ENCODE measurements around the gene ETV3L. TPM values are rescaled to one million over a fixed set of nuclear protein-coding genes. Genes with fewer than 3 reads are reported as not detected.

Gene ETV3L
- total and polyA plus RNA-seq, 2 experiments from 2014 or later: not detected

DNA sequence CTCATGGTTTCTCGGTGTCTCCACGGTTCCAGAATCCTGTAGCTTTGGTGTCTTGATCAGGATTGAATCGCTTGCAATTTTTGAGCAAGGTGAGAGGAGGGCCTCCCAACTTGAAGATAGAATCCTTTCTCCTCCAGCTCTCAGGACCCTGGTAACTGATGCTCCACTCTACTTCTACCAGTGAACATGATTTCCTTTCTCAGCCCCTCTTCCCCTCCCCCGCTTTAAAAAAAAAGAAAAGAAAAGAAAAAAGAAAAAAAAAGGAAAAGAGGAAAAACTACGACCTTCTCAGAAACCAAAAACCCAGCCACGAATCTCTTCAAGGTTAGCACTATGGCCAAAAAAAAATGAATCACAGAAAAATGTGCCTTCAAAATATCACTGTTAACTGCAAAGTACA is 55.3 kb downstream of the ETV3L start:
- WGBS (ENCODE audit: low lambda C conversion rate, missing lambda C conversion rate): 32% methylated on average over 5 of the region's 6 CpGs
- H3K4me1 ChIP-seq (ENCODE audit: insufficient read depth): peaks cover 31% of the 10 kb centered on the region
- H3K79me2 ChIP-seq: peaks cover 56% of the 10 kb centered on the region
- peaks cover 46% of the 10 kb centered on the region for H4K20me1 ChIP-seq (ENCODE audit: insufficient read depth, poor library complexity, severe bottlenecking)
- no peak overlapping the region for H2AFZ ChIP-seq
- H3K27ac ChIP-seq: no peak overlapping the region
- no peak for DNase-seq (ENCODE audit: low spot score)
- H3K9me2 ChIP-seq (replicated peaks; ENCODE audit: insufficient read depth): no peaks in the 10 kb centered on the region
- TF ChIP-seq EZH2 (IDR thresholded peaks at IDR 0.05; ENCODE audit: borderline replicate concordance): no peak
- TF ChIP-seq, protein P1, sequence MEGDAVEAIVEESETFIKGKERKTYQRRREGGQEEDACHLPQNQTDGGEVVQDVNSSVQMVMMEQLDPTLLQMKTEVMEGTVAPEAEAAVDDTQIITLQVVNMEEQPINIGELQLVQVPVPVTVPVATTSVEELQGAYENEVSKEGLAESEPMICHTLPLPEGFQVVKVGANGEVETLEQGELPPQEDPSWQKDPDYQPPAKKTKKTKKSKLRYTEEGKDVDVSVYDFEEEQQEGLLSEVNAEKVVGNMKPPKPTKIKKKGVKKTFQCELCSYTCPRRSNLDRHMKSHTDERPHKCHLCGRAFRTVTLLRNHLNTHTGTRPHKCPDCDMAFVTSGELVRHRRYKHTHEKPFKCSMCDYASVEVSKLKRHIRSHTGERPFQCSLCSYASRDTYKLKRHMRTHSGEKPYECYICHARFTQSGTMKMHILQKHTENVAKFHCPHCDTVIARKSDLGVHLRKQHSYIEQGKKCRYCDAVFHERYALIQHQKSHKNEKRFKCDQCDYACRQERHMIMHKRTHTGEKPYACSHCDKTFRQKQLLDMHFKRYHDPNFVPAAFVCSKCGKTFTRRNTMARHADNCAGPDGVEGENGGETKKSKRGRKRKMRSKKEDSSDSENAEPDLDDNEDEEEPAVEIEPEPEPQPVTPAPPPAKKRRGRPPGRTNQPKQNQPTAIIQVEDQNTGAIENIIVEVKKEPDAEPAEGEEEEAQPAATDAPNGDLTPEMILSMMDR (IDR thresholded peaks at IDR 0.05; ENCODE audit: poor library complexity): no peak
- TF ChIP-seq EZH2phosphoT487 (IDR thresholded peaks at IDR 0.05; ENCODE audit: low read depth, severe bottlenecking, unreplicated experiment): no peak
- H3K9me3 ChIP-seq (ENCODE audit: low read depth): no peaks in the 10 kb centered on the region
- peak overlapping the region; percentile 82 for H3K4me2 ChIP-seq
- H3K36me3 ChIP-seq (replicated peaks; ENCODE audit: insufficient read depth, low read depth): no peaks in the 10 kb centered on the region
- H3K27me3 ChIP-seq: no peaks in the 10 kb centered on the region
- peak overlapping the region; percentile 60 for H3K4me3 ChIP-seq

DNA sequence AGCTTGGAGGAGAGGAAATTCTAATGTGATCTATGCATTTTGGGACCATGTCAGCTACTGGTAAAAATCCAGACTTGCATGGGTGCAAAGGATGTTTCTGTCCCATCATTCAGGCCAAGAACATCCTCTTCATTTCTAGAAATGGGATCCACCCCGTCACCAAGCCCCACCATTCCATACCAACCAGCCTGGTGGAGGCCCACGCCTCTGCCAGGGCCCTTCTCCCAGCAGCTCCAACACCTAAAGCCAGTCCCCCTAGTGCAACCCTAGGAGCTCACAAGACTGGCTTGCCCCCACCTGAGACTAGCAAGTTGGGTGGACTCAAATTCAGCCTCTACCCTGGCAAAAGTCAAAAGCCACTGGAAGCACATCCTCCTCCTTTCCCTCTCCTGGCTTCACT is 55.9 kb downstream of the ETV3L start:
- no peaks in the 10 kb centered on the region for H3K27me3 ChIP-seq
- H3K4me2 ChIP-seq: peak overlapping the region; percentile 82
- DNase-seq (ENCODE audit: low spot score): no peak
- 81% methylated on average over 2 of the region's 2 CpGs for WGBS (ENCODE audit: low lambda C conversion rate, missing lambda C conversion rate)
- H2AFZ ChIP-seq: no peak overlapping the region
- TF ChIP-seq, protein P1 (IDR thresholded peaks at IDR 0.05; ENCODE audit: poor library complexity): no peak
- no peak for TF ChIP-seq EZH2phosphoT487 (IDR thresholded peaks at IDR 0.05; ENCODE audit: low read depth, severe bottlenecking, unreplicated experiment)
- no peak overlapping the region for H3K27ac ChIP-seq
- peak overlapping the region; percentile 60 for H3K4me3 ChIP-seq
- H3K36me3 ChIP-seq (replicated peaks; ENCODE audit: insufficient read depth, low read depth): no peaks in the 10 kb centered on the region
- H3K79me2 ChIP-seq: peaks cover 63% of the 10 kb centered on the region
- peaks cover 53% of the 10 kb centered on the region for H4K20me1 ChIP-seq (ENCODE audit: insufficient read depth, poor library complexity, severe bottlenecking)
- H3K9me2 ChIP-seq (replicated peaks; ENCODE audit: insufficient read depth): no peaks in the 10 kb centered on the region
- H3K4me1 ChIP-seq (ENCODE audit: insufficient read depth): peaks cover 31% of the 10 kb centered on the region
- H3K9me3 ChIP-seq (ENCODE audit: low read depth): no peaks in the 10 kb centered on the region

DNA sequence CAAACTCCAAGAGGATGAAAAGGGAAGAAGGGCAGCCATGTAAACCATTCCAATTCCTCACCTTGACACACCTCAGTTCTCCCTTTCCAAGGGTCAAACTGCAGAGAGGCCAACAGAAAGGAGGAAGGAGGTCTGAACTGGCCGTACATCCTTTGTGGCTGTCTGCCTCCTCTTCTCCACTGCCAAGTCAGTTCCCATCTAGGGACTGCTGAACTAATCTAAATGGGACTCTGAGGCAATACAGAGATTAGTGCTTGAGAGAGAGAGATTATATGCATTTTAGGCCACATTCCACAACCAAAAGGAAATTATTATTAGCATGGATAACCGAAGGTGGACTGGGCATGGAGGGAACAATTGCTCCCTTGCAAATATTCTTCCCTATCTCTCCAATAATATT is 56.8 kb downstream of the ETV3L start:
- no peak for DNase-seq (ENCODE audit: low spot score)
- H3K4me2 ChIP-seq: peak overlapping the region; percentile 82
- H3K27ac ChIP-seq: no peak overlapping the region
- peaks cover 31% of the 10 kb centered on the region for H3K4me1 ChIP-seq (ENCODE audit: insufficient read depth)
- no peak overlapping the region for H2AFZ ChIP-seq
- TF ChIP-seq EZH2phosphoT487 (IDR thresholded peaks at IDR 0.05; ENCODE audit: low read depth, severe bottlenecking, unreplicated experiment) (no peak), EZH2 (IDR thresholded peaks at IDR 0.05; ENCODE audit: borderline replicate concordance) (no peak)
- TF ChIP-seq, protein P1 (IDR thresholded peaks at IDR 0.05; ENCODE audit: poor library complexity): no peak
- peaks cover 55% of the 10 kb centered on the region for H4K20me1 ChIP-seq (ENCODE audit: insufficient read depth, poor library complexity, severe bottlenecking)
- no peaks in the 10 kb centered on the region for H3K36me3 ChIP-seq (replicated peaks; ENCODE audit: insufficient read depth, low read depth)
- H3K9me3 ChIP-seq (ENCODE audit: low read depth): no peaks in the 10 kb centered on the region
- WGBS (ENCODE audit: low lambda C conversion rate, missing lambda C conversion rate): 43% methylated on average over 2 of the region's 2 CpGs
- H3K9me2 ChIP-seq (replicated peaks; ENCODE audit: insufficient read depth): no peaks in the 10 kb centered on the region
- peaks cover 71% of the 10 kb centered on the region for H3K79me2 ChIP-seq
- no peaks in the 10 kb centered on the region for H3K27me3 ChIP-seq
- H3K4me3 ChIP-seq: no peak overlapping the region

Other genes with a start within 250 kb of the ETV3L start
- gene INSRR, start 240.7 kb downstream of the ETV3L start, total RNA-seq: not detected in 2 replicates
- not detected in 2 replicates for gene INSRR, start 240.7 kb downstream of the ETV3L start, polyA plus RNA-seq
- 0.13 TPM in 1 of 2 replicates, not detected in the other for gene NTRK1, start 238.9 kb downstream of the ETV3L start, total RNA-seq
- not detected in 2 replicates for gene NTRK1, start 238.9 kb downstream of the ETV3L start, polyA plus RNA-seq
- 5.3 and 6.1 TPM in 2 replicates for gene PEAR1, start 206.1 kb downstream of the ETV3L start, total RNA-seq
- 6.3 and 7.3 TPM in 2 replicates for gene PEAR1, start 206.1 kb downstream of the ETV3L start, polyA plus RNA-seq
- not detected in 2 replicates for gene LRRC71, start 179.2 kb downstream of the ETV3L start, total RNA-seq
- not detected in 2 replicates for gene LRRC71, start 179.2 kb downstream of the ETV3L start, polyA plus RNA-seq
- gene ARHGEF11, start 54.1 kb downstream of the ETV3L start, total RNA-seq: 26.9 and 28.3 TPM in 2 replicates
- 25.0 and 31.1 TPM in 2 replicates for gene ARHGEF11, start 54.1 kb downstream of the ETV3L start, polyA plus RNA-seq
- gene ETV3, start 38.6 kb upstream of the ETV3L start, total RNA-seq: 17.6 and 18.3 TPM in 2 replicates
- 8.0 and 8.4 TPM in 2 replicates for gene ETV3, start 38.6 kb upstream of the ETV3L start, polyA plus RNA-seq

All from hepatocyte (in vitro differentiated cells).